GM10266 (cell line): ENCODE data around the gene SMIM35.

Experiments
- DNase-seq: peaks from one replicate; pipeline ENCODE4 v3.0.0; 2012; ENCODE audit errors: extremely low spot score
- TF ChIP-seq, protein P1 (sequence below): IDR thresholded peaks from 2 replicates; pipeline ENCODE4 v1.5.1; 2012; ENCODE audit warnings: mild to moderate bottlenecking, low read depth; ENCODE audit not compliant: control insufficient read depth, insufficient read depth; ENCODE audit errors: missing control alignments

The SMIM35 gene

GRCh38 chr11:117985953-117986887, 100.5 kb downstream of the SMIM35 start, which contains the start of gene IL10RA:
Gene IL10RA, plus strand, starts transcription at chr11:117986394. Its CDS starts 74 bp downstream, at chr11:117986468.
- TF ChIP-seq, protein P1, sequence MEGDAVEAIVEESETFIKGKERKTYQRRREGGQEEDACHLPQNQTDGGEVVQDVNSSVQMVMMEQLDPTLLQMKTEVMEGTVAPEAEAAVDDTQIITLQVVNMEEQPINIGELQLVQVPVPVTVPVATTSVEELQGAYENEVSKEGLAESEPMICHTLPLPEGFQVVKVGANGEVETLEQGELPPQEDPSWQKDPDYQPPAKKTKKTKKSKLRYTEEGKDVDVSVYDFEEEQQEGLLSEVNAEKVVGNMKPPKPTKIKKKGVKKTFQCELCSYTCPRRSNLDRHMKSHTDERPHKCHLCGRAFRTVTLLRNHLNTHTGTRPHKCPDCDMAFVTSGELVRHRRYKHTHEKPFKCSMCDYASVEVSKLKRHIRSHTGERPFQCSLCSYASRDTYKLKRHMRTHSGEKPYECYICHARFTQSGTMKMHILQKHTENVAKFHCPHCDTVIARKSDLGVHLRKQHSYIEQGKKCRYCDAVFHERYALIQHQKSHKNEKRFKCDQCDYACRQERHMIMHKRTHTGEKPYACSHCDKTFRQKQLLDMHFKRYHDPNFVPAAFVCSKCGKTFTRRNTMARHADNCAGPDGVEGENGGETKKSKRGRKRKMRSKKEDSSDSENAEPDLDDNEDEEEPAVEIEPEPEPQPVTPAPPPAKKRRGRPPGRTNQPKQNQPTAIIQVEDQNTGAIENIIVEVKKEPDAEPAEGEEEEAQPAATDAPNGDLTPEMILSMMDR, result peak; percentile 32
- peak; percentile 94 for DNase-seq

DNA sequence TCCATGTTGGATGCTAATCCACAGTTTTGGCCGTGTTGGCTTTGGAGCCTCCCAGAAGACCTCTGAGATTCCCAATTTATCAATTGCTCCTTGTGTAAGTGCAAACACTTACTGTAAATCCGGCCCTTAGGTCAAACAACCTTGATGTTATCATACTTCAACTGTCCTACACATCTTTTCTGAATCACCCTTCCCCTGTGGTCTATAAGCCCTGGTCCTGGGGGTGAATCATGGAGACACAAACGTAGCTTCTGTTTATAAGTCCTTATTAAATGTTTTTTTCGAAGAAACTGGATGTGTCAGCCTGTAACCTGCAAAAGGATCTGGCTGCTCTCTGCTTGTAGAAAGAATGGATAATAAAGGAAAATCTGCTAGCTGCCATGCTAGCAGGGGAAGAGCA, 102.3 kb downstream of the SMIM35 start:
- no peak for DNase-seq
- TF ChIP-seq, protein P1, result no peak

- no peak for DNase-seq
- TF ChIP-seq, protein P1, result no peak
Measured at GRCh38 chr11:117983163-117983475, 103.6 kb downstream of the SMIM35 start.

- TF ChIP-seq, protein P1, result no peak
- DNase-seq, result no peak
Measured at GRCh38 chr11:117980720-117981119, 106.0 kb downstream of the SMIM35 start.

DNA sequence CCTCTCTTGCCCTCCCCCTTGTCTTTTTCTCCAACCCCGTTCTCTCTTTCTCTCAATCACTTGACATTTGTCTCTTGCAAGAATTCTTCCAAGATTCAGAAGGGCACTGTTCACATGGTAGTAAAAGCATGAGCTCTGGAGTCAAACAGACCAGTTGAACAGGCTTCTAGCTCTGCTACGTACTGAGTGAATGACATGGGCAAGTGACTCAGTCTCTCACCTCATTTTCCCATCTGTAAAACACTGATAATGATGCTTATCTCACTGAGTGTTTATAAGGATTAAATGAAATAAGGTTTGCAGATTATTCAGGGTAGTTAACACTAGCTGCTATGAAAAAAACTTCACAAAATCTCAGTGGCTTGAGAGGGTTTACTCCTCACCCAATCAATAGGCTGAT, 106.5 kb downstream of the SMIM35 start:
- TF ChIP-seq, protein P1, result no peak
- no peak for DNase-seq

DNA sequence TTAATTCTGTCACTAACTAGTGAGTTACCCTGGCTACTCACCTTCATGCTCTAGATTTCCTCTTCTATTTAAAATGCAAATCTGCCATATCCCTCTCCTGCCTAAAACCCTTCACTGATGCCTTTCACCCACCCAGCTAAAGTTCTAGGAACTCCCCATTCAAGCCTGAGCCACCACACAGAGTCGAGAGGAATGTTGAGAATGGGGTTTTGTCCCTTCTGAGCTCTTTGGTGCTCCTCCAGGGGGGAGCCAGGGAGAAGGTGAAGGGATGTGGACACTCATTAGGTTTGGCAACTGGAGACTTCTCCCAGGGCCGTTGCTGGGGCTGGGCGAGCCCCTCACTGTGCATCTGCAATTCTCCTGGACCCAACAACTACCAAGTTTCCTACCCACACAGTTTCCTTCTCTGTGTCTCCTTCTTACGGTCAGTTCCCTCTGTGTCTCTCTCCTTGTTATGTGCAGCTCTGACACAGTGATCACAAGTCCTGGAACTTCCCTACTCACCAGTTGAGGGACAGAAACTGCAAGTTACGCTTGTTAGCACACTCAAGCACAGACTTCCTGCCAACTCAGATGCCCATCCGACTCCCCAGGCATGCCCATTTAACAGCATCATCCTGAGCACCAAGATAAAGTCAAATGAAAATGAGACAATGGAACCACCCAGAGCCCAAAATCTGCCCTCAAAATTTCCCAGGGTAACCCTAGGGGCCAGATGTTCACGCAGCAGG, 107.1 kb downstream of the SMIM35 start:
- no peak for DNase-seq
- TF ChIP-seq, protein P1, result no peak
